HG02642 (cell line): Measurements from ENCODE around the gene PLXNA4.

ENCODE experiments used
- ATAC-seq: cut with Tn5 transposase; IDR thresholded peaks from one replicate; pipeline ENCODE4 v1.9.1; 2021; ENCODE audit warnings: mild to moderate bottlenecking; ENCODE audit not compliant: unreplicated experiment, poor library complexity

The PLXNA4 gene

GRCh38 chr7:132257253-132257652 lies 319.0 kb downstream of the PLXNA4 start:
- ATAC-seq: no peak

GRCh38 chr7:132256721-132257212 lies 319.5 kb downstream of the PLXNA4 start:
- ATAC-seq: no peak

GRCh38 chr7:132255898-132256297 lies 320.4 kb downstream of the PLXNA4 start:
- ATAC-seq: no peak

- no peak for ATAC-seq
Measured at GRCh38 chr7:132255115-132255797, 321.0 kb downstream of the PLXNA4 start.

GRCh38 chr7:132254455-132254854 lies 321.8 kb downstream of the PLXNA4 start:
- ATAC-seq: no peak

- no peak for ATAC-seq
Measured at GRCh38 chr7:132252793-132253100, 323.5 kb downstream of the PLXNA4 start.

GRCh38 chr7:132251327-132251659 lies 325.0 kb downstream of the PLXNA4 start:
- no peak for ATAC-seq

GRCh38 chr7:132250480-132251326 lies 325.6 kb downstream of the PLXNA4 start:
- no peak for ATAC-seq

- no peak for ATAC-seq
Measured at GRCh38 chr7:132249256-132249971, 326.9 kb downstream of the PLXNA4 start.

- ATAC-seq: no peak
Measured at GRCh38 chr7:132248841-132249240, 327.4 kb downstream of the PLXNA4 start.

- ATAC-seq: no peak
Measured at GRCh38 chr7:132247995-132248618, 328.2 kb downstream of the PLXNA4 start.

- no peak for ATAC-seq
Measured at GRCh38 chr7:132246591-132246990, 329.7 kb downstream of the PLXNA4 start.

- no peak for ATAC-seq
Measured at GRCh38 chr7:132245539-132245938, 330.7 kb downstream of the PLXNA4 start.

- ATAC-seq: no peak
Measured at GRCh38 chr7:132244903-132245480, 331.3 kb downstream of the PLXNA4 start.

- no peak for ATAC-seq
Measured at GRCh38 chr7:132243463-132243862, 332.8 kb downstream of the PLXNA4 start.

- ATAC-seq: no peak
Measured at GRCh38 chr7:132243051-132243450, 333.2 kb downstream of the PLXNA4 start.

GRCh38 chr7:132242192-132242812 lies 334.0 kb downstream of the PLXNA4 start:
- no peak for ATAC-seq

GRCh38 chr7:132240821-132241422 lies 335.3 kb downstream of the PLXNA4 start:
- ATAC-seq: no peak

- ATAC-seq: no peak
Measured at GRCh38 chr7:132240262-132240661, 336.0 kb downstream of the PLXNA4 start.
